Measurements from ENCODE around the gene ULK4.

- no peak for TF ChIP-seq CTCF (IDR thresholded peaks at IDR 0.05)
- TF ChIP-seq POLR2A (IDR thresholded peaks at IDR 0.05), result no peak
Observed at GRCh38 chr3:41603807-41604206, 358.1 kb downstream of the ULK4 start.

All from ovary (tissue), 3 donors.